Measurements from ENCODE around the gene ITGA2.

DNA sequence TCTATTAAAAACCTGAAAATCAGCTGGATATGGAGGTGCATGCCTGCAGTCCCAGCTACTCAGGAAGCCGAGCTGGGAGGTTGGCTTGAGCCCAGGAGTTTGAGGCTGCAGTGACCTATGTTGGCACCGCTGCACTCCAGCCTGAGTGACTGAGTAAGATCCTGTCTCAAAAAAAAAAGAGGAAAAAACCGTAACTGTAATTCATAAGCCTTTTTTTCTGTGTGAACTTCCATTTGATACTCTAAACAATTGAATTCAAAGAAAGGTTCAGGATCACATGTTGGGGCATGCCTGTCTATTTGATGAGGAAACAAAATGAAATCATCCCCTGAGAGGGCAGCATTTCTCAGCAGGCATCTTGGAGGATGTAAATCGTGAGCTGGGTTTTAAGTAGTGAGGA lies 38.8 kb downstream of the ITGA2 start:
- no peak for TF ChIP-seq CTCF (IDR thresholded peaks at IDR 0.05)
- TF ChIP-seq POLR2A (IDR thresholded peaks at IDR 0.05): no peak
